OCI-LY3 (cell line): Measurements from ENCODE around the gene EEA1.

Source experiments
- H2AFZ ChIP-seq: fragments of 200-600, 300-600 bp; shearing (Covaris generic); 2 replicates; pipeline ENCODE4 v1.6.0; 2014; ENCODE audit warnings: antibody characterized with exemption, low read depth, low read length
- H3K27ac ChIP-seq: fragments of 200-600, 300-600 bp; sonication (generic); 2 replicates; pipeline ENCODE4 v1.5.1; 2014; ENCODE audit warnings: mild to moderate bottlenecking, low read length, moderate library complexity, mixed read lengths
- H3K27me3 ChIP-seq: fragments of 200-600, 300-600 bp; sonication (generic); 2 replicates; pipeline ENCODE4 v1.6.1; 2014; ENCODE audit warnings: low read depth, low read length, mixed read lengths
- H3K36me3 ChIP-seq: fragments of 200-600, 300-600 bp; sonication (generic); replicated peaks from 2 replicates; pipeline ENCODE3; 2014; ENCODE audit warnings: low read depth, low read length, mixed read lengths
- H3K4me1 ChIP-seq: fragments of 300-600, 200-600 bp; sonication (generic); 2 replicates; pipeline ENCODE4 v1.6.1; 2014; ENCODE audit warnings: low read length, mixed read lengths
- H3K4me2 ChIP-seq: fragments of 200-600, 300-600 bp; sonication (generic); 2 replicates; pipeline ENCODE4 v1.6.1; 2014; ENCODE audit warnings: low read length, mixed read lengths
- H3K4me3 ChIP-seq: fragments of 300-600, 200-600 bp; sonication (generic); 2 replicates; pipeline ENCODE4 v1.5.1; 2014; ENCODE audit warnings: antibody characterized with exemption, mild to moderate bottlenecking, low read length, moderate library complexity
- H3K79me2 ChIP-seq: fragments of 300-600, 200-600 bp; shearing (Covaris generic); 2 replicates; pipeline ENCODE4 v1.6.1; 2014; ENCODE audit warnings: mild to moderate bottlenecking, low read length, mixed read lengths
- H3K9ac ChIP-seq: fragments of 300-600, 200-600 bp; shearing (Covaris generic); 2 replicates; pipeline ENCODE4 v1.6.0; 2014; ENCODE audit warnings: mild to moderate bottlenecking, low read length, moderate library complexity
- H3K9me3 ChIP-seq: fragments of 200-600, 300-600 bp; shearing (Covaris generic); 2 replicates; pipeline ENCODE4 v1.6.1; 2014; ENCODE audit warnings: low read length, mixed read lengths; ENCODE audit not compliant: insufficient read depth
- H4K20me1 ChIP-seq: fragments of 200-600, 300-600 bp; sonication (generic); 2 replicates; pipeline ENCODE4 v1.6.1; 2016; ENCODE audit warnings: low read length, mixed read lengths; ENCODE audit not compliant: insufficient read depth
- CTCF ChIP-seq: fragments of 200-600, 300-600 bp; sonication (generic); IDR thresholded peaks from 2 replicates; pipeline ENCODE4 v1.5.1; 2014; ENCODE audit warnings: antibody characterized with exemption, low read length, low read depth
- EZH2phosphoT487 ChIP-seq: fragments of 200-600 bp; shearing (Covaris generic); IDR thresholded peaks from 2 replicates; pipeline ENCODE4 v1.6.1; 2018; ENCODE audit warnings: antibody characterized with exemption, mixed run types, low read depth

EEA1 gene

DNA sequence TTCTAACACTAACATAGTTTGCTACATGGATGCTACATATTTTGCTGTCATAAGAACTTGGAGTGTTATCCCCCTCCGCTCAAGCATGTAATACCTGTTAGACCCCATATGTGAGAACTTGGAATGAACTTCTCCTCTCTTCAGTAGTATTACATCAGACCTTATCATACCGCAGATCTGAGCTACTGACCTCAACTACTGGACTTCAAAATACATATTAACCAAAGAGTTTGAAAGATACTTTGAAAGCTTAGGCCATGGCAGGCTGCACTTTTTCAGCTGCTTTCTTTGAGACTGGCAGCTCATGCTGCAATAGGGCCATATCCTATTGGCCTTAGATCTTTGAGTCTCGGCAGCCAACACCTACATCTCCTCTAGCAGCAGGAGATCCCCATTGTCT lies 74.8 kb downstream of the EEA1 start:
- no peak overlapping the region for H3K27ac ChIP-seq
- H3K27me3 ChIP-seq = no peaks in the 10 kb centered on the region
- TF ChIP-seq EZH2phosphoT487 = no peak
- TF ChIP-seq CTCF = no peak
- H3K4me2 ChIP-seq = no peak overlapping the region
- no peak overlapping the region for H2AFZ ChIP-seq
- no peaks in the 10 kb centered on the region for H3K9me3 ChIP-seq
- H4K20me1 ChIP-seq = no peaks in the 10 kb centered on the region
- H3K4me1 ChIP-seq = no peaks in the 10 kb centered on the region
- no peak overlapping the region for H3K4me3 ChIP-seq
- no peak overlapping the region for H3K9ac ChIP-seq
- no peaks in the 10 kb centered on the region for H3K79me2 ChIP-seq
- peaks cover 14% of the 10 kb centered on the region for H3K36me3 ChIP-seq

DNA sequence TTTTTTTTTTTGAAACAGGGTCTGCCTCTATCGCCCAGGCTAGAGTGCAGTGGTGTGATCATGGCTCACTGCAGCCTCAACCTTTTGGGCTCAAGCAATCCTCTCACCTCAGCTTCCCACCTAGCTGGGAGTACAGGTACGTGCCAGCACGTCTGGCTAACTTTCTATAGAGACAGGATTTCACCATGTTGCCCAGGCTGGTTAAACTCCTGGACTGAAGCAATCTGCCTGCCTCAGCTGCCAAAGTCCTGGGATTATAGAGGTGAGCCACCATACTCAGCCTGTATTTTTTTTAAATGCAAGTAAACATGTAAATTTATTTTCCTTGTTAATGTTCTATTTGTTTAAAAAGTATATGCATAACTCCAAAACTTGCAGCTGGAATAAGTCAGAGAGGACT lies 80.4 kb downstream of the EEA1 start:
- no peak overlapping the region for H3K27ac ChIP-seq
- peaks cover 12% of the 10 kb centered on the region for H3K36me3 ChIP-seq
- no peak for TF ChIP-seq CTCF
- TF ChIP-seq EZH2phosphoT487 = no peak

DNA sequence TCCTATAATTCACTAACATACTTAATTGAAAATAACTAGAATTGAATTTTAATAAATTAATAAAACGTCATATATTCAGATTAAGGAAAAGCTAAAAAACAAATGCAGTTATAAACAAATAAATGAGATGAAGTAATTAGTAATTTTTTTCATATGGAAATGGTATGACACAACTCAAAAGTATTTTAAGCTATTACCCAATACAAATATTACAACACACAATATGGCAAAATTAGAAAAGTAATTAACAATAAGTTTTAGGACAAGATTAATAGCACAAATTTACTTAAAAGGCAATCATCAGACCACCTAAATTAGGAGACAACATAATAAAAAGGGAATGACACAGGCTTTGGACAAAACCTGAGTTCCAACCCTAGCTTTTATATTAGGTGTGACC lies 81.7 kb downstream of the EEA1 start:
- Histone ChIP-seq H4K20me1 (no peaks in the 10 kb centered on the region), H3K27ac (no peak overlapping the region), H2AFZ (no peak overlapping the region), H3K4me1 (no peaks in the 10 kb centered on the region), H3K9me3 (no peaks in the 10 kb centered on the region), H3K4me3 (no peak overlapping the region), H3K36me3 (peaks cover 8% of the 10 kb centered on the region), H3K9ac (no peak overlapping the region), H3K4me2 (no peak overlapping the region), H3K79me2 (no peaks in the 10 kb centered on the region), H3K27me3 (no peaks in the 10 kb centered on the region)
- TF ChIP-seq EZH2phosphoT487 (no peak), CTCF (no peak)

More for the DNA sequence above, 80.4 kb downstream of the EEA1 start:
- no peak overlapping the region for H2AFZ ChIP-seq
- H3K9ac ChIP-seq = no peak overlapping the region
- H3K4me1 ChIP-seq = no peaks in the 10 kb centered on the region
- no peaks in the 10 kb centered on the region for H3K27me3 ChIP-seq
- no peaks in the 10 kb centered on the region for H3K9me3 ChIP-seq
- H3K4me3 ChIP-seq = no peak overlapping the region
- no peaks in the 10 kb centered on the region for H3K79me2 ChIP-seq
- H4K20me1 ChIP-seq = no peaks in the 10 kb centered on the region
- H3K4me2 ChIP-seq = no peak overlapping the region

- no peaks in the 10 kb centered on the region for H3K27me3 ChIP-seq
- H2AFZ ChIP-seq = no peak overlapping the region
Observed at GRCh38 chr12:92845329-92845728, 83.8 kb downstream of the EEA1 start.

More at GRCh38 chr12:92845329-92845728, 83.8 kb downstream of the EEA1 start:
- Histone ChIP-seq H3K4me1 (no peaks in the 10 kb centered on the region), H3K9ac (no peak overlapping the region), H3K27ac (no peak overlapping the region), H3K4me2 (no peak overlapping the region), H3K36me3 (peaks cover 17% of the 10 kb centered on the region), H4K20me1 (no peaks in the 10 kb centered on the region), H3K4me3 (no peak overlapping the region), H3K79me2 (no peaks in the 10 kb centered on the region), H3K9me3 (no peaks in the 10 kb centered on the region)
- TF ChIP-seq EZH2phosphoT487 (no peak), CTCF (no peak)
